ENCODE measurements around the gene PCGF5. TPM values are rescaled to one million over a fixed set of nuclear protein-coding genes. Genes with fewer than 3 reads are reported as not detected.

Gene PCGF5
- total RNA-seq, 1 donor from 2014 or later = 77.8 TPM

- DNase-seq (ENCODE audit: low spot score) = no peak
Measured at GRCh38 chr10:91328320-91328984, 108.0 kb downstream of the PCGF5 start.

Other genes with a start within 250 kb of the PCGF5 start
- gene HECTD2, start 189.7 kb downstream of the PCGF5 start, total RNA-seq (ENCODE audit: insufficient read depth, low replicate concordance) = 49.4 TPM

Measured in umbilical cord (tissue), 2 donors.